Body of pancreas (tissue), 4 donors: ENCODE measurements around the gene HRG. TPM values are rescaled to one million over a fixed set of nuclear protein-coding genes. Genes with fewer than 3 reads are reported as not detected.
"Not testable (repeated sequence)": the region's sequence is repeated elsewhere in the genome, so short reads cannot be mapped to it uniquely, and the experiment has no call there.

Source experiments
- ATAC-seq: fragments of 150-250 bp; one replicate; pipeline ENCODE4 v1.9.1; 2016
- DNase-seq, 4 donors: peaks; one replicate each; pipeline ENCODE4 v3.0.0-alpha.2; 2019
- H3K27ac ChIP-seq, 4 donors: fragments of 200-600 bp; sonication (generic); 1 replicate in 3 of 4; 2 replicates in 1 of 4; pipeline versions ENCODE4 v1.5.1 to v1.6.1; 2016 to 2019; ENCODE audit warnings: mild to moderate bottlenecking in 1 of 4, mixed read lengths in 1 of 4, moderate library complexity in 1 of 4
- H3K27me3 ChIP-seq, 2 donors: fragments of 200-600 bp; sonication (generic); one replicate each; pipeline ENCODE4 v1.6.0; 2016; ENCODE audit warnings: mild to moderate bottlenecking in 1 of 2
- H3K36me3 ChIP-seq, 2 donors: fragments of 200-600 bp; sonication (generic); replicated peaks in 1 of 2; 2 replicates each; pipeline ENCODE4 v1.5.1; 2016; ENCODE audit warnings: low read depth in 2 of 2; ENCODE audit not compliant: insufficient read depth in 1 of 2
- H3K4me1 ChIP-seq: fragments of 200-600 bp; sonication (generic); one replicate; pipeline ENCODE4 v1.6.0; 2016
- H3K4me3 ChIP-seq, 2 donors: fragments of 200-600 bp; sonication (generic); 1 replicate in 1 of 2; 2 replicates in 1 of 2; pipeline ENCODE4 v1.5.1; 2016 to 2019
- H3K9me3 ChIP-seq, 3 donors: fragments of 200-600 bp; sonication (generic); 1 replicate in 2 of 3; 2 replicates in 1 of 3; pipeline ENCODE4 v1.5.1; 2016
- POLR2A ChIP-seq, 3 donors: fragments of 450-650 bp; IDR thresholded peaks; one replicate each; pipeline ENCODE4 v1.6.1; 2016; ENCODE audit warnings: antibody characterized with exemption in 3 of 3, mild to moderate bottlenecking in 2 of 3
- WGBS, 2 donors: methylation state at CpG; one replicate each; pipeline ENCODE4 v1.1.5; 2017; 5-methylcytosine and 5-hydroxymethylcytosine counted together
- intact Hi-C: fragments of 100-400 bp; cut with DNase I; formaldehyde crosslinking; loops from one replicate; pipeline ENCODE4 v1.15.1; 2023
- total RNA-seq, 2 donors: library from RNA; depleted of rRNA; stranded (reverse); fragments of >200 nt; gene quantifications; one replicate each; pipeline ENCODE4 v1.1.0, GENCODE V29; 2016
- TF ChIP-seq, protein P1 (sequence below), 7 experiments: fragments of 450-650 bp in 4 of 7; fragments of 200-600 bp in 3 of 7; sonication (generic) in 3 of 7; IDR thresholded peaks; one replicate each; pipeline ENCODE4 v1.5.1; 2016 to 2019; ENCODE audit warnings: antibody characterized with exemption in 7 of 7

The HRG gene
- total RNA-seq, 2 donors from 2014 or later = not detected

DNA sequence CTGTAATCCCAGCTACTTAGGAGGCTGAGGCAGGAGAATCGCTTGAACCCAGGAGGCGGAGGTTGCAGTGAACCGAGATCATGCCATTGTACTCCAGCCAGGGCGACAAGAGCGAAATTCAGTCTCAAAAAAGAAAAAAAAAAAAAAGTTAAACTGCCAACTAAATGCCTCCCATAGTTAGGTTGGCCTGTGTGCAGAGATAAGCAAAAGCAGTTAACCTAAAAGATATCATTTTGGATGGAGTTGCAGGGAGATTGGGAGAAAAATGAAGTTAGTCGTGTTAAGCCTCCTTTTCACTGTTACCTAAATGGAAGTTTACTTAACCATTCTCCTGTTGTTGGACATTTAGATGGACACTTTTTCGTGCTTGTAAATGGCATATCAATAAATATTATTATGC lies 37.1 kb upstream of the HRG start:
- intact Hi-C loops = loop anchor here (10.0 kb wide), 1 partner anchor 364 kb away; no protein-coding TSS in a partner anchor
- WGBS, 2 donors = 71 to 76% methylated on average over 7 of the region's 7 CpGs
- no peaks in the 10 kb centered on the region for H3K9me3 ChIP-seq
- TF ChIP-seq POLR2A (IDR thresholded peaks at IDR 0.05) = no peak
- TF ChIP-seq, protein P1, sequence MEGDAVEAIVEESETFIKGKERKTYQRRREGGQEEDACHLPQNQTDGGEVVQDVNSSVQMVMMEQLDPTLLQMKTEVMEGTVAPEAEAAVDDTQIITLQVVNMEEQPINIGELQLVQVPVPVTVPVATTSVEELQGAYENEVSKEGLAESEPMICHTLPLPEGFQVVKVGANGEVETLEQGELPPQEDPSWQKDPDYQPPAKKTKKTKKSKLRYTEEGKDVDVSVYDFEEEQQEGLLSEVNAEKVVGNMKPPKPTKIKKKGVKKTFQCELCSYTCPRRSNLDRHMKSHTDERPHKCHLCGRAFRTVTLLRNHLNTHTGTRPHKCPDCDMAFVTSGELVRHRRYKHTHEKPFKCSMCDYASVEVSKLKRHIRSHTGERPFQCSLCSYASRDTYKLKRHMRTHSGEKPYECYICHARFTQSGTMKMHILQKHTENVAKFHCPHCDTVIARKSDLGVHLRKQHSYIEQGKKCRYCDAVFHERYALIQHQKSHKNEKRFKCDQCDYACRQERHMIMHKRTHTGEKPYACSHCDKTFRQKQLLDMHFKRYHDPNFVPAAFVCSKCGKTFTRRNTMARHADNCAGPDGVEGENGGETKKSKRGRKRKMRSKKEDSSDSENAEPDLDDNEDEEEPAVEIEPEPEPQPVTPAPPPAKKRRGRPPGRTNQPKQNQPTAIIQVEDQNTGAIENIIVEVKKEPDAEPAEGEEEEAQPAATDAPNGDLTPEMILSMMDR (IDR thresholded peaks at IDR 0.05) = no peak
- no peak for DNase-seq
- H3K4me3 ChIP-seq = no peak overlapping the region
- ATAC-seq = no peak
- H3K27me3 ChIP-seq = no peaks in the 10 kb centered on the region
- H3K27ac ChIP-seq = no peak overlapping the region
- no peaks in the 10 kb centered on the region for H3K36me3 ChIP-seq
- H3K4me1 ChIP-seq = peaks cover 6% of the 10 kb centered on the region

DNA sequence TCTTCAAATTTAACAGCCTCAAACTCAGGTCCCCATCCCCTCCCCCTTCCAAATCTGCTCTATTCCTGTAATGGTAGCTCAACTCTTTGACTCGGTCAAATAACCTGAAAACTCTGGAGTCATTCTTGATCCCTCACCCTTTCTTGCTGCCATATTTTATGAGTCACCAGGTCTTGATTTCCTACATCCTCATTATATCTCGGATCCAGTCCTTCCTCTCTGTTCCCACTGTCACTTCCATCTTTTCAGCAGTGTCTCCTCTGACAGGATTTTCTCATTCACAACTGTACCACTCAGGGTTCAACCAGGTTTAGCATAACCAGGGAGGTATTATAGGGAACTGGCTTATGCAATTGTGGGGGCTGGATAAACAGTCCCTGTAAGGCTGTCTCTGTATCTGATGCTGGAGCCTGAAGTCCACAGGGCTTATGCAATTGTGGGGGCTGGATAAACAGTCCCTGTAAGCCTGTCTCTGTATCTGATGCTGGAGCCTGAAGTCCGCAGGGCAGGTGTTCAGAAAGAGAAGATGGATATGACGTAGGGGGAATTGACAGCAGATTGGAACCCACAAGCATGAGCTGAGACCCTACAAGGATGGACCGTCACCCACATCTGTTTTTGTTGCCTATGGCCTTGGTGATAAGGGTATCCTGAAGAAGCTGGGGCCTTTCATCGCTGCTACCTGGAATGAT lies 34.7 kb upstream of the HRG start:
- no peaks in the 10 kb centered on the region for H3K36me3 ChIP-seq
- no peaks in the 10 kb centered on the region for H3K9me3 ChIP-seq
- intact Hi-C loops = no loop called here
- DNase-seq = no peak
- TF ChIP-seq, protein P1 (IDR thresholded peaks at IDR 0.05) = no peak
- TF ChIP-seq POLR2A (IDR thresholded peaks at IDR 0.05) = no peak
- peaks cover 13% of the 10 kb centered on the region for H3K4me1 ChIP-seq
- no peak for ATAC-seq
- no peak overlapping the region for H3K4me3 ChIP-seq
- no peaks in the 10 kb centered on the region for H3K27me3 ChIP-seq
- 60 to 89% methylated on average over 6 of the region's 6 CpGs for WGBS, 2 donors
- no peak overlapping the region for H3K27ac ChIP-seq

DNA sequence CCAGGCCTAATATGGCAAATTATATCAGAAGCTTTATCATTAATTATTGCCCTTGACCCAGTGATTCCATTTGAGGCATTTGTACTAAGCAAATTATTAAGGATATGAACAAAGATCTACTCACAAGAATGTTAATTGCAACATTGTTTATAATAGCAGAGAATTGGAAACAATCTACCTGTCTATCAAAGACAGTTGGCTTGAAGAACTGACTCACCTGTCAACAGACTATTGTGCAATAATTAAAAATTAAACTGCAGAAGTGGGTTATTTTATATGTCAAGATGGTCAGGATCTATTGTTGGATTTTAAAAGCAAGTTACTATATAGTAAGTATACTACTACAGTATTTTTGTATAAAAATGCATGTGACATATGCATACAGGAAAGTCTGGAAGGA lies 32.3 kb upstream of the HRG start:
- TF ChIP-seq, protein P1 (IDR thresholded peaks at IDR 0.05) = no peak
- no peak for TF ChIP-seq POLR2A (IDR thresholded peaks at IDR 0.05)
- ATAC-seq (no peak), DNase-seq (no peak)
- Histone ChIP-seq H3K9me3 (no peaks in the 10 kb centered on the region), H3K27ac (no peak overlapping the region), H3K27me3 (no peaks in the 10 kb centered on the region), H3K4me3 (no peak overlapping the region), H3K36me3 (no peaks in the 10 kb centered on the region), H3K4me1 (peaks cover 13% of the 10 kb centered on the region)
- intact Hi-C loops = no loop called here

DNA sequence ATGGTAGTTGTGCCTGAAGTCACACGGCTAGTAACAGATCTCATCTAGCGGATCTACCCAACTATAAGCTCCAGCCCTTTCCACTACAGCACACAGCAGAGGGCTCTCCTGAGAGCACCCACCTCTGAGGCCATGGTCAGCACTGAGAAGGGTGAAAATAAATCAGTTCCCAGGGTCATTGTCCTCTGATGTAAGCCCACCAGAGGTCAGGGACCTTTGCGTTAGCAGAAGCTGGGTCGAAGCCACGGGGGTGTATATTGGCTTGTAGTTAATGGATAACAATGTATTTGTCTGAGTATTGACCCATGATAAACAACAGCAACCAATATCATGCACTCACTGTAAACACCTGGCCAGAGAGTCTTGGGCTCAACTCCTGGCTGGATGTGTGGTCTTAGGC lies 31.6 kb upstream of the HRG start:
- DNase-seq, H3K9me3 ChIP-seq, H3K27ac ChIP-seq, H3K27me3 ChIP-seq, H3K4me3 ChIP-seq, ATAC-seq, intact Hi-C loops, H3K36me3 ChIP-seq: not testable (repeated sequence)
- 55 to 92% methylated on average over 2 to 5 of the region's 5 CpGs for WGBS, 2 donors
- H3K4me1 ChIP-seq = peaks cover 13% of the 10 kb centered on the region

DNA sequence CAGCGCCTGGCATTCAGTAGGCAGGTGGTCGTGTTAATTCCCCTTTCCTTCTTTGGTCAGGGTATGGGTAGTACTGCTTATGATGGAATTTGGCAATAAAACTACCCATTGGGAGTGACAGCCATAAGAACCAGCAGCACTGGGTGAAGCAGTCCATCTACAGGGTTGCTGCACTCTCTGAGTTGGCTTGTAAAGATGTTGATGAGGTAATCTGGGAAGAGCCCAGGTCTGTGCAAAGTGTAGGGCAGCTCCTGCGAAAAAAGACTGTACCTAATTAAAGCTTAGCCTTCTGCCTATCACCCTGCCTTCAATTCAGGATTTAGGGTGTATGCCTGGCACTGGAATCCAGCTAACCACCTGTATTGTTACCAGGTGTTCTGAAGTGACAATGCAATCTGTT lies 30.3 kb upstream of the HRG start:
- TF ChIP-seq, protein P1 (IDR thresholded peaks at IDR 0.05) = no peak
- TF ChIP-seq POLR2A (IDR thresholded peaks at IDR 0.05) = no peak
- intact Hi-C loops = no loop called here
- WGBS, 2 donors = 79 to 82% methylated on average over 3 of the region's 3 CpGs
- no peak for ATAC-seq
- no peaks in the 10 kb centered on the region for H3K27me3 ChIP-seq
- peaks cover 18% of the 10 kb centered on the region for H3K4me1 ChIP-seq
- no peak overlapping the region for H3K4me3 ChIP-seq
- H3K36me3 ChIP-seq = no peaks in the 10 kb centered on the region
- no peaks in the 10 kb centered on the region for H3K9me3 ChIP-seq
- no peak for DNase-seq
- H3K27ac ChIP-seq = no peak overlapping the region
